Gastrocnemius medialis (tissue), 4 donors: ENCODE results near the gene FOXD3. TPM values are rescaled to one million over a fixed set of nuclear protein-coding genes. Genes with fewer than 3 reads are reported as not detected.

Experiments
- ATAC-seq, 2 donors: fragments of 150-250 bp; one replicate each; pipeline ENCODE4 v1.9.1; 2016
- DNase-seq, 2 donors: peaks; one replicate each; pipeline ENCODE4 v3.0.0-alpha.2; 2019
- H3K27ac ChIP-seq, 4 donors: fragments of 200-600 bp; sonication (generic); 1 replicate in 1 of 4; 2 replicates in 3 of 4; pipeline ENCODE4 v1.5.1; 2016 to 2018; ENCODE audit warnings: mild to moderate bottlenecking in 2 of 4, moderate library complexity in 1 of 4
- H3K27me3 ChIP-seq, 3 donors: fragments of 200-600 bp; sonication (generic) in 2 of 3; 1 replicate in 1 of 3; 2 replicates in 2 of 3; pipeline versions ENCODE4 v1.5.1 to v1.6.0; 2016 to 2019; ENCODE audit warnings: mild to moderate bottlenecking in 1 of 3, moderate library complexity in 1 of 3
- H3K36me3 ChIP-seq, 2 donors: fragments of 200-600 bp; sonication (generic) in 1 of 2; one replicate each; pipeline ENCODE4 v1.5.1; 2017 to 2018
- H3K4me1 ChIP-seq, 2 donors: fragments of 200-600 bp; sonication (generic) in 1 of 2; one replicate each; pipeline ENCODE4 v1.5.1; 2016 to 2017; ENCODE audit warnings: mild to moderate bottlenecking in 2 of 2
- H3K4me3 ChIP-seq, 4 donors: fragments of 200-600 bp; sonication (generic) in 3 of 4; 1 replicate in 1 of 4; 2 replicates in 3 of 4; pipeline ENCODE4 v1.5.1; 2016 to 2019; ENCODE audit warnings: mild to moderate bottlenecking in 2 of 4
- H3K9me3 ChIP-seq, 3 donors: fragments of 200-600 bp; sonication (generic) in 2 of 3; 1 replicate in 1 of 3; 2 replicates in 2 of 3; pipeline ENCODE4 v1.5.1; 2016 to 2019
- CTCF ChIP-seq, 5 experiments: fragments of 450-650 bp in 3 of 5; fragments of 200-600 bp in 2 of 5; sonication (generic) in 2 of 5; IDR thresholded peaks in 4 of 5; conservative IDR thresholded peaks in 1 of 5; 1 replicate in 4 of 5; 2 replicates in 1 of 5; pipeline ENCODE4 v1.5.1; 2016 to 2019; ENCODE audit warnings: antibody characterized with exemption in 5 of 5, mild to moderate bottlenecking in 3 of 5, moderate library complexity in 3 of 5
- POLR2A ChIP-seq, 2 donors: fragments of 450-650 bp; IDR thresholded peaks; one replicate each; pipeline ENCODE4 v1.6.1; 2017; ENCODE audit warnings: antibody characterized with exemption in 2 of 2, mild to moderate bottlenecking in 2 of 2, moderate library complexity in 2 of 2
- in situ Hi-C, 4 donors: fragments of 200-750 bp; cut with MboI; loops; one replicate each; pipeline versions ENCODE4 v1.15.0 to v1.8.0; 2017; ENCODE audit warnings: low sequenced_read_pairs in 4 of 4
- intact Hi-C: fragments of 100-400 bp; cut with DNase I; formaldehyde crosslinking; loops from one replicate; pipeline ENCODE4 v1.15.1; 2023; ENCODE audit warnings: low total_unique reads
- total RNA-seq, 4 donors: library from RNA; depleted of rRNA; stranded (reverse); fragments of >200 nt; gene quantifications; one replicate each; pipeline versions ENCODE4 v1.1.0 to v1.2.3, GENCODE V29; 2016

Gene FOXD3
- total RNA-seq, 4 donors from 2014 or later: 0.22 to 0.97 (median 0.58) TPM

GRCh38 chr1:63276624-63277023 is 45.7 kb upstream of the FOXD3 start:
- in situ Hi-C loops (no loop called here), intact Hi-C loops (no loop called here)
- peak overlapping the region in 3 of 4 donors; percentile 3 to 48 (median 41) for H3K27ac ChIP-seq
- ATAC-seq: peak in 1 of 2 donors; percentile 36
- no peaks in the 10 kb centered on the region for H3K36me3 ChIP-seq
- H3K27me3 ChIP-seq: no peaks in the 10 kb centered on the region
- DNase-seq: no peak
- TF ChIP-seq POLR2A (IDR thresholded peaks at IDR 0.05): no peak
- no peak for TF ChIP-seq CTCF (IDR thresholded peaks at IDR 0.05 in 4 of 5, conservative IDR thresholded peaks at IDR 0.05 in 1 of 5)
- peaks cover 3 to 15% of the 10 kb centered on the region in 2 donors for H3K4me1 ChIP-seq
- H3K9me3 ChIP-seq: no peaks in the 10 kb centered on the region
- H3K4me3 ChIP-seq: peak overlapping the region; percentile 15 to 32 (median 22)

- Histone ChIP-seq H3K27ac (no peak overlapping the region), H3K4me3 (no peak overlapping the region), H3K27me3 (no peaks in the 10 kb centered on the region), H3K4me1 (peaks cover 3 to 15% of the 10 kb centered on the region in 2 donors), H3K9me3 (no peaks in the 10 kb centered on the region), H3K36me3 (no peaks in the 10 kb centered on the region)
- intact Hi-C loops: no loop called here
- in situ Hi-C loops: no loop called here
- TF ChIP-seq POLR2A (IDR thresholded peaks at IDR 0.05) (no peak), CTCF (IDR thresholded peaks at IDR 0.05 in 4 of 5, conservative IDR thresholded peaks at IDR 0.05 in 1 of 5) (no peak)
- no peak for ATAC-seq
- no peak for DNase-seq
Measured at GRCh38 chr1:63277195-63278192, 44.9 kb upstream of the FOXD3 start.

- Histone ChIP-seq H3K4me1 (peaks cover 0 to 4% of the 10 kb centered on the region in 2 donors), H3K4me3 (no peak overlapping the region), H3K27ac (no peak overlapping the region), H3K27me3 (no peaks in the 10 kb centered on the region), H3K36me3 (no peaks in the 10 kb centered on the region), H3K9me3 (no peaks in the 10 kb centered on the region)
- TF ChIP-seq CTCF (IDR thresholded peaks at IDR 0.05 in 4 of 5, conservative IDR thresholded peaks at IDR 0.05 in 1 of 5): no peak
- TF ChIP-seq POLR2A (IDR thresholded peaks at IDR 0.05): no peak
- no peak for ATAC-seq
- intact Hi-C loops: no loop called here
- in situ Hi-C loops: no loop called here
- DNase-seq: no peak
Measured at GRCh38 chr1:63281753-63282152, 40.6 kb upstream of the FOXD3 start.

GRCh38 chr1:63289135-63289534 is 33.2 kb upstream of the FOXD3 start:
- no peaks in the 10 kb centered on the region for H3K27me3 ChIP-seq
- H3K27ac ChIP-seq: no peak overlapping the region
- in situ Hi-C loops (no loop called here), intact Hi-C loops (no loop called here)
- ATAC-seq (no peak), DNase-seq (no peak)
- no peaks in the 10 kb centered on the region for H3K9me3 ChIP-seq
- no peaks in the 10 kb centered on the region for H3K36me3 ChIP-seq
- peak overlapping the region in 1 of 4 donors; percentile 13 for H3K4me3 ChIP-seq
- TF ChIP-seq CTCF (IDR thresholded peaks at IDR 0.05 in 4 of 5, conservative IDR thresholded peaks at IDR 0.05 in 1 of 5) (no peak), POLR2A (IDR thresholded peaks at IDR 0.05) (no peak)
- no peaks in the 10 kb centered on the region for H3K4me1 ChIP-seq
